Fibroblast of lung (primary cell): Measurements from ENCODE around the gene BTBD17. TPM values are rescaled to one million over a fixed set of nuclear protein-coding genes. Genes with fewer than 3 reads are reported as not detected.
A peak's percentile ranks its signal among the peaks of the same experiment; 100 is the strongest.
"Not testable (repeated sequence)": the region's sequence is repeated elsewhere in the genome, so short reads cannot be mapped to it uniquely, and the experiment has no call there.

ENCODE experiments used
- DNase-seq, 2 donors: peaks; one replicate each; pipeline versions ENCODE4 v3.0.0 to v3.0.0-alpha.2; 2010; ENCODE audit warnings: low read depth in 2 of 2
- H2AFZ ChIP-seq: 2 replicates; pipeline ENCODE4 v1.5.1; 2012; ENCODE audit warnings: low read length, control low read depth, inconsistent platforms
- H3K27ac ChIP-seq: 2 replicates; pipeline ENCODE4 v1.5.1; 2011; ENCODE audit warnings: low read length, control low read depth; ENCODE audit not compliant: insufficient read depth
- H3K27me3 ChIP-seq: 2 replicates; pipeline ENCODE4 v1.5.1; 2011; ENCODE audit warnings: mild to moderate bottlenecking, low read length; ENCODE audit not compliant: control insufficient read depth, insufficient read depth
- H3K36me3 ChIP-seq: 2 replicates; pipeline ENCODE4 v1.5.1; 2011; ENCODE audit warnings: low read length; ENCODE audit not compliant: control insufficient read depth, insufficient read depth
- H3K4me1 ChIP-seq: 2 replicates; pipeline ENCODE4 v1.5.1; 2011; ENCODE audit warnings: low read length; ENCODE audit not compliant: control insufficient read depth, insufficient read depth; ENCODE audit errors: extremely low read depth
- H3K4me2 ChIP-seq: 2 replicates; pipeline ENCODE4 v1.5.1; 2011; ENCODE audit warnings: low read length, control low read depth; ENCODE audit not compliant: insufficient read depth; ENCODE audit errors: extremely low read depth
- H3K4me3 ChIP-seq, 4 experiments: fragments of 200-600 bp in 1 of 4; sonication (generic) in 1 of 4; replicated peaks in 1 of 4; 2 replicates each; pipeline ENCODE4 v1.5.1; 2011 to 2016; ENCODE audit warnings: low read length in 4 of 4, low read depth in 3 of 4, mild to moderate bottlenecking in 3 of 4, control low read depth in 2 of 4, inconsistent platforms in 1 of 4, mixed read lengths in 1 of 4; ENCODE audit not compliant: insufficient read depth in 1 of 4; ENCODE audit errors: control extremely low read depth in 1 of 4
- H3K79me2 ChIP-seq: 2 replicates; pipeline ENCODE4 v1.5.1; 2012; ENCODE audit warnings: mild to moderate bottlenecking, low read length, inconsistent platforms; ENCODE audit not compliant: control insufficient read depth, insufficient read depth
- H3K9ac ChIP-seq: 2 replicates; pipeline ENCODE4 v1.5.1; 2011; ENCODE audit warnings: mild to moderate bottlenecking, low read length, control low read depth; ENCODE audit not compliant: insufficient read depth
- H3K9me3 ChIP-seq: 2 replicates; pipeline ENCODE4 v1.5.1; 2012; ENCODE audit warnings: low read depth, low read length; ENCODE audit not compliant: control insufficient read depth, insufficient read depth
- H4K20me1 ChIP-seq: 2 replicates; pipeline ENCODE4 v1.5.1; 2011; ENCODE audit warnings: low read length; ENCODE audit not compliant: control insufficient read depth, insufficient read depth; ENCODE audit errors: extremely low read depth
- EZH2 ChIP-seq: IDR thresholded peaks from 2 replicates; pipeline ENCODE4 v1.5.1; 2012; ENCODE audit warnings: low read length, control low read depth, mild to moderate bottlenecking; ENCODE audit errors: missing control alignments
- polyA plus RNA-seq, 2 donors: library from polyadenylated mRNA; depleted of rRNA in 1 of 2; stranded (reverse) in 1 of 2; unstranded in 1 of 2; fragments of >200 nt; gene quantifications; 2 replicates each; pipeline ENCODE4 v1.2.1, GENCODE V29; 2011 to 2012; ENCODE audit warnings: missing spikeins in 1 of 2
- total RNA-seq: library from RNA; depleted of rRNA; stranded (reverse); fragments of >200 nt; gene quantifications from 2 replicates; pipeline ENCODE4 v1.2.1, GENCODE V29; 2014
- TF ChIP-seq, protein P1 (sequence below), 2 donors: IDR thresholded peaks in 1 of 2; conservative IDR thresholded peaks in 1 of 2; 1 replicate in 1 of 2; 2 replicates in 1 of 2; pipeline ENCODE4 v1.5.1; 2011 to 2012; ENCODE audit warnings: low read length in 2 of 2, control low read depth in 1 of 2, inconsistent platforms in 1 of 2, low read depth in 1 of 2, mild to moderate bottlenecking in 1 of 2

BTBD17 gene
- total and polyA plus RNA-seq, 2 donors (not counting 1 experiment from before 2014, with no cell fraction given): under 0.01 TPM; not detected in 1

DNA sequence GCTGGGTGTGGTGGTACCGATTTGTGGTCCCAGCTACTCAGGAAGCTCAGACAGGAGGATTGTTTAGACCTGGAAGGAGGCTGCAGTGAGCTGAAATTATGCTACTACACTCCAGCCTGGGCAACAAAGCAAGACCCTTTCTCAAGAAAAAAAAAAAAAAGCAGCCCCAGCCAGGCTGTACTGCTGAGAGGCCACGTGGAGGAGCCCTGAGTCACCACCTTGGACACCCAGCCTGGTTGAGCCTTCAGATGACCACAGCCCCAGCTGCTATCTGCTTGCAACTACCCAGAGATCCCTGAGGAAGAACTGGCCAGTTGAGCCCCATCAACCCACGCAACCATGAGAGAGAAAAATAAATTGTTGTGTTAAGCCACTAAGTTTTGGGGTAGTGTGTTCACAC is 46.6 kb upstream of the BTBD17 start:
- H3K27ac ChIP-seq: no peak overlapping the region
- DNase-seq: peak; percentile 8 to 53
- H4K20me1 ChIP-seq: no peaks in the 10 kb centered on the region
- no peak overlapping the region for H3K4me2 ChIP-seq
- H3K4me3 ChIP-seq: no peak overlapping the region
- no peaks in the 10 kb centered on the region for H3K4me1 ChIP-seq
- H3K27me3 ChIP-seq: no peaks in the 10 kb centered on the region
- no peaks in the 10 kb centered on the region for H3K36me3 ChIP-seq
- no peaks in the 10 kb centered on the region for H3K79me2 ChIP-seq
- H3K9ac ChIP-seq: no peak overlapping the region
- H2AFZ ChIP-seq: no peak overlapping the region
- TF ChIP-seq EZH2: no peak
- TF ChIP-seq, protein P1, sequence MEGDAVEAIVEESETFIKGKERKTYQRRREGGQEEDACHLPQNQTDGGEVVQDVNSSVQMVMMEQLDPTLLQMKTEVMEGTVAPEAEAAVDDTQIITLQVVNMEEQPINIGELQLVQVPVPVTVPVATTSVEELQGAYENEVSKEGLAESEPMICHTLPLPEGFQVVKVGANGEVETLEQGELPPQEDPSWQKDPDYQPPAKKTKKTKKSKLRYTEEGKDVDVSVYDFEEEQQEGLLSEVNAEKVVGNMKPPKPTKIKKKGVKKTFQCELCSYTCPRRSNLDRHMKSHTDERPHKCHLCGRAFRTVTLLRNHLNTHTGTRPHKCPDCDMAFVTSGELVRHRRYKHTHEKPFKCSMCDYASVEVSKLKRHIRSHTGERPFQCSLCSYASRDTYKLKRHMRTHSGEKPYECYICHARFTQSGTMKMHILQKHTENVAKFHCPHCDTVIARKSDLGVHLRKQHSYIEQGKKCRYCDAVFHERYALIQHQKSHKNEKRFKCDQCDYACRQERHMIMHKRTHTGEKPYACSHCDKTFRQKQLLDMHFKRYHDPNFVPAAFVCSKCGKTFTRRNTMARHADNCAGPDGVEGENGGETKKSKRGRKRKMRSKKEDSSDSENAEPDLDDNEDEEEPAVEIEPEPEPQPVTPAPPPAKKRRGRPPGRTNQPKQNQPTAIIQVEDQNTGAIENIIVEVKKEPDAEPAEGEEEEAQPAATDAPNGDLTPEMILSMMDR (conservative IDR thresholded peaks at IDR 0.05 in 1 of 2, IDR thresholded peaks at IDR 0.05 in 1 of 2; ENCODE audit: low read depth in 1 of 2, low read length in 2 of 2): no peak
- no peaks in the 10 kb centered on the region for H3K9me3 ChIP-seq

DNA sequence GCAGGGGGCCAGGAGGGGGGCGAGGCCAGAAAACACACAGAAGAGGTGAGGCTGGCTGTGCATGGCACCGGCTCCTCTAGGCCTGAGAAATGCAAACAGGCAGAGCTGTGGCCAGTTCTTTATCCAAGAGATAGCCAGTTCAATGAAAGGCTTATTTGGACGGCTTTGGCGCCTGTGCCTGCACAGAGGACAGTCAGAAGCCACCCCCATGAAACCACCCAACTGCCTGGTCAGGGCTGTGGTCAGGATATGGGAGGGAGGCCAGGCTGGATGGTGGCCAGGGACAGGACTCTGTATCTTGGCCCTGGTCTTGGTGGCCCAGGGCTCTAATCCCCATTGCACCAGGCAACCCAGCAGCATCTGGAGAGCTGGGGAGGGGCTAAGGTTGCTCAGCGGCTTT is 45.7 kb upstream of the BTBD17 start:
- Histone ChIP-seq H3K36me3 (no peaks in the 10 kb centered on the region), H3K79me2 (no peaks in the 10 kb centered on the region), H2AFZ (no peak overlapping the region), H3K4me3 (no peak overlapping the region), H3K9me3 (no peaks in the 10 kb centered on the region), H4K20me1 (no peaks in the 10 kb centered on the region), H3K4me2 (no peak overlapping the region), H3K4me1 (no peaks in the 10 kb centered on the region), H3K27me3 (no peaks in the 10 kb centered on the region), H3K27ac (no peak overlapping the region), H3K9ac (no peak overlapping the region)
- no peak for DNase-seq
- TF ChIP-seq, protein P1 (conservative IDR thresholded peaks at IDR 0.05 in 1 of 2, IDR thresholded peaks at IDR 0.05 in 1 of 2; ENCODE audit: low read depth in 1 of 2, low read length in 2 of 2): no peak
- no peak for TF ChIP-seq EZH2

DNA sequence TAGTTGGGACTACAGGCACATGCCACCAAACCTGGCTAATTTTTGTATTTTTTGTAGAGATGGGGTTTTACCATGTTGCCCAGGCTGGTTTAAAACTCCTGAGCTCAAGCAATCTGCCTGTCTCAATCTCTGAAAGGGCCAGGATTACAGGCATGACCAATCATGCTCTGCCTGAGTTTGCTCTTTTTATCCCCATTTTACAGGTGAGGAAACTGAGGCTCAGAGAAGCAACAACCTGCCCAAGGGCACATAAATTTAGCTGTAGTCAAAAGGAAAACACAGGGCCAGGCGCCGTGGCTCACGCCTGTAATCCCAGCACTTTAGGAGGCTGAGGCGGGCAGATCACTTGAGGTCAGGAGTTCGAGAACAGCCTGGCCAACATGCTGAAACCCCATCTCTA is 43.6 kb upstream of the BTBD17 start:
- not testable (repeated sequence) for H3K36me3 ChIP-seq, H3K27me3 ChIP-seq, H3K27ac ChIP-seq, H3K4me2 ChIP-seq, H4K20me1 ChIP-seq, H3K9me3 ChIP-seq, H2AFZ ChIP-seq, H3K79me2 ChIP-seq, H3K4me3 ChIP-seq, H3K4me1 ChIP-seq, DNase-seq, H3K9ac ChIP-seq
